SK-N-MC (cell line): ENCODE results near the gene DGKI.

ENCODE experiments used
- DNase-seq: peaks from one replicate; pipeline ENCODE4 v3.0.0-alpha.2; 2011; ENCODE audit warnings: low read depth, low spot score
- H3K27ac ChIP-seq: fragments of 200-600 bp; sonication (generic); 2 replicates; pipeline ENCODE4 v1.5.1; 2016; ENCODE audit warnings: mixed run types
- H3K36me3 ChIP-seq: fragments of 200-600 bp; sonication (generic); 2 replicates; pipeline ENCODE4 v1.6.1; 2017; ENCODE audit warnings: antibody characterized with exemption, low read length, mixed read lengths; ENCODE audit not compliant: insufficient read depth
- H3K4me3 ChIP-seq: fragments of 200-600 bp; sonication (generic); 2 replicates; pipeline ENCODE4 v1.5.1; 2016
- H3K9ac ChIP-seq: fragments of 200-600 bp; sonication (generic); 2 replicates; pipeline ENCODE4 v1.8.0; 2017; ENCODE audit warnings: mixed run types, mixed read lengths; ENCODE audit not compliant: insufficient read length
- H3K9me3 ChIP-seq: fragments of 200-600 bp; sonication (generic); 2 replicates; pipeline ENCODE4 v1.6.1; 2017; ENCODE audit warnings: low read depth, mild to moderate bottlenecking, antibody characterized with exemption, low read length, moderate library complexity, mixed read lengths
- EZH2 ChIP-seq: fragments of 200-600 bp; sonication (generic); IDR thresholded peaks from one replicate; pipeline ENCODE4 v1.6.1; 2017; ENCODE audit warnings: antibody characterized with exemption
- FOXP2 ChIP-seq: optimal IDR thresholded peaks from 2 replicates; pipeline ENCODE3; 2011; ENCODE audit warnings: mild to moderate bottlenecking, moderate library complexity; ENCODE audit not compliant: insufficient read depth; ENCODE audit errors: extremely low read length, control extremely low read depth
- POLR2AphosphoS5 ChIP-seq: IDR thresholded peaks from 2 replicates; pipeline ENCODE4 v1.6.1; 2012; ENCODE audit warnings: mild to moderate bottlenecking, low read depth, low read length, borderline replicate concordance

Gene DGKI

DNA sequence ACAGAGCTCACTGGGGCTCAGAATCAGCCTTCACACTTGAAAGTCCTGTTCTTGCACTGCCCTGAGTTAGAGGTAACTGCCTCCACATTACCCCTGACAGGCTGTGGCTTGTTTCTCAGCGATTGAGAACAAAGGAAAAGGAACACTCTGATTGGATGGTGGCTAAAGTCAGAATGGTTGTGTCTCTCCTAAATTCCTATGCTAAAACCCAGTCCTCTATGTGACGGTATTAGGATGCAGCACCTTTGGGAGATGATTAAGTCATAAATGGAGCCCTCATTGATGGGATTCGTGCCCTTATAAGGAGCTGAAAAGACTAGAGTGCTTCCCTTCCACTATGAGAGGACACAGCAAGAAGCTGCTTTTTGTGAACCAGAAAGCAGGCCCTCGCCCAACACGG is 38.9 kb upstream of the DGKI start:
- H3K9ac ChIP-seq: no peak overlapping the region
- H3K36me3 ChIP-seq: peaks cover 13% of the 10 kb centered on the region

DNA sequence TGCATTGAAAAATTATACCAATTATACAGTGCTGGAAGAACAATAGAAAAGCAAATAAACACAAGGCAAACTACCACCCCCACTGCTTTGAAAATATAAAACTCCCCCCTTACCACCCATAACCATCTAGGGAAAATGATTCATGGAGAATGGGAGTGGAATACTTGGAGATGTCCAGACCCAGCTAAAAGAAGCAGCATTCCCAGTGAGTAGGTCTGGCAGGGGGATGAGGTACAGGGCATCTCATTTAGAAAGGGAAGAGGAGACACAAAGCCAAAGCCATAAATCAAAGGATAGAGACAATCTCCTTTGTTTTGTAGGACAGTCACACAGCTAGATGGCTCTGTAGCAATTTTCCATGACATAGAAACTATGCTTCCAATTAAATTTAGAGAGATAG is 36.0 kb upstream of the DGKI start:
- Histone ChIP-seq H3K4me3 (no peak overlapping the region), H3K36me3 (peaks cover 18% of the 10 kb centered on the region), H3K9ac (no peak overlapping the region), H3K9me3 (no peaks in the 10 kb centered on the region), H3K27ac (no peak overlapping the region)
- TF ChIP-seq POLR2AphosphoS5 (no peak), EZH2 (no peak), FOXP2 (no peak)
- no peak for DNase-seq

More for the DNA sequence above, 38.9 kb upstream of the DGKI start:
- no peaks in the 10 kb centered on the region for H3K9me3 ChIP-seq
- TF ChIP-seq POLR2AphosphoS5: no peak
- TF ChIP-seq EZH2: no peak
- TF ChIP-seq FOXP2: no peak
- DNase-seq: no peak
- no peak overlapping the region for H3K27ac ChIP-seq
- H3K4me3 ChIP-seq: no peak overlapping the region

DNA sequence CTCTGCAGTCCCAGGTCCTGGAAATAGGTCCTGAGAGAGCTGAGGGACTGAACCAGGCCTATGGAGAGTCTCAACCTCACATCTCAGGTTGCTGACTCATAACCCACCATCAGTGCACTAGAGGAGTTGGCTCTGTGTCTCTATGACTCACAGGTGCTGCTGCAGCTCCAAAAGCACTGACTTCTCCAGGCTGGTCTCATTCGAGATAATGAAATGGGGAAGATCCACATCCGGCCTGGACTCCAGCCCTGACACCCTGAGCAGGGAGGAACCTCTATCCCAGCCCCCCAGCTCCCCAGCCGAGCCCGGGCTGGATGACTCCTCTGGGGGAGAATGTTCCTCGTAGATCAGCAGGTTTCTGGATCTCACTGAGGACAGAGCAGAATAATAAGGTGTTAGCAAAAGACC is 35.5 kb upstream of the DGKI start:
- no peak for DNase-seq
- Histone ChIP-seq H3K27ac (no peak overlapping the region), H3K9ac (no peak overlapping the region), H3K4me3 (no peak overlapping the region), H3K36me3 (peaks cover 18% of the 10 kb centered on the region), H3K9me3 (no peaks in the 10 kb centered on the region)
- TF ChIP-seq FOXP2: no peak
- TF ChIP-seq EZH2: no peak
- no peak for TF ChIP-seq POLR2AphosphoS5

GRCh38 chr7:137881607-137882260 is 35.0 kb upstream of the DGKI start:
- no peak for DNase-seq
- no peaks in the 10 kb centered on the region for H3K9me3 ChIP-seq
- no peak overlapping the region for H3K27ac ChIP-seq
- TF ChIP-seq POLR2AphosphoS5: no peak
- TF ChIP-seq EZH2: no peak
- TF ChIP-seq FOXP2: no peak
- H3K4me3 ChIP-seq: no peak overlapping the region
- H3K36me3 ChIP-seq: peaks cover 18% of the 10 kb centered on the region
- H3K9ac ChIP-seq: no peak overlapping the region

DNA sequence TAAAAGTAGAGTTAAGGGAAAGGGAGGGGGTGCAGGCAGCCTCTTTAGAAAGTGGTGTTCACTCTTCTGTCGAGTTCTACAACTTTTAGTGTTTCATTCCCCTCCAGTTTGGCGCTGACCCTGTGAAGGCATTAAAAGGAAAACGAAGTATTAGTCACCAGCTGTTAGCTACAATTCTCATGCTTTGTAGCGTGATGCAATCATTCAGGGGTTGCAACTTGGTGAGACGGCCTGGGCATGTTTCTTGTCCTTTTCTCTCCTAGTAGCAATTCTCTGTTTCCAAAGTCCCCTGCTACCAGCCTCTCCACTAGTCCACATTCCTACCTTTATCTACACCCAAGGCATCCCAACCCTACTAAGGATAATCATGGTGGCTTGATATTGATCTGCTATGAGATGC is 33.7 kb upstream of the DGKI start:
- H3K27ac ChIP-seq: no peak overlapping the region
- no peak for DNase-seq

GRCh38 chr7:137879357-137880158 is 32.8 kb upstream of the DGKI start:
- no peak for DNase-seq
- peaks cover 18% of the 10 kb centered on the region for H3K36me3 ChIP-seq
- H3K27ac ChIP-seq: no peak overlapping the region
- TF ChIP-seq EZH2: no peak
- no peak for TF ChIP-seq FOXP2
- no peak for TF ChIP-seq POLR2AphosphoS5
- H3K9ac ChIP-seq: no peak overlapping the region
- H3K4me3 ChIP-seq: no peak overlapping the region
- H3K9me3 ChIP-seq: no peaks in the 10 kb centered on the region

More for the DNA sequence above, 33.7 kb upstream of the DGKI start:
- Histone ChIP-seq H3K9me3 (no peaks in the 10 kb centered on the region), H3K36me3 (peaks cover 18% of the 10 kb centered on the region), H3K4me3 (no peak overlapping the region), H3K9ac (no peak overlapping the region)
- TF ChIP-seq EZH2: no peak
- no peak for TF ChIP-seq FOXP2
- no peak for TF ChIP-seq POLR2AphosphoS5

DNA sequence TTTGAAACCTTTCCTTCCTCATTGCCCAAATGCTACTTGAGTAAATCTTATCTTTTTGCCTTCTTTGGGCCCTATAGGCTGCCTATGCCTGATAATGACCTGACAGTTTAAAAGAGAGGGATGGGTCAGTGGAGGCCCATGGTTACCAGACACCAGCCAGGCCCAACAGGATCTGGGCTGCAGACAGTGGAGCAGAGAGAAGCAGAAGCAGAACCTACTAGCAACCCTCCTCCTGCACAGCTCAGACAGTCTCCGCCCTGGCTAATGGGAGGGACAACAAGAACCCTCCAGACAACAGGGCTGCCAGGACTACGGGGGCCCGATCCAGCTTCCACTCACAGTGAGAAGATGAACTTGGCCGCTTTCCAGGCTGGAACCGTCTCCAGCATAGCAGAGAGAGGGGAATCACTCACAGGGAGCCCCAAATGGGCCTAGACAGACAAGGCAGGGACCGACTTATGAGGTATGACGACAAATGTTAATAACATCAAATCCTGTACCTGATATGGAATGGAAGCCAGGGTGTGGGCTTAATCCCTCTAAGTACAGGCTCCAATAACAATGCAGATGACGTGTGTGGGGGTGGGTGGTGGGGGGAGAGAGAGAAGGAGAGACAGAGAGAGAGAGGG is 31.7 kb upstream of the DGKI start:
- Histone ChIP-seq H3K9ac (no peak overlapping the region), H3K27ac (no peak overlapping the region), H3K9me3 (no peaks in the 10 kb centered on the region), H3K4me3 (no peak overlapping the region), H3K36me3 (peaks cover 18% of the 10 kb centered on the region)
- no peak for DNase-seq
- no peak for TF ChIP-seq FOXP2
- no peak for TF ChIP-seq EZH2
- no peak for TF ChIP-seq POLR2AphosphoS5

- H3K9me3 ChIP-seq: no peaks in the 10 kb centered on the region
- DNase-seq: no peak
- no peak overlapping the region for H3K27ac ChIP-seq
- no peak overlapping the region for H3K9ac ChIP-seq
- TF ChIP-seq EZH2 (no peak), FOXP2 (no peak), POLR2AphosphoS5 (no peak)
- peaks cover 14% of the 10 kb centered on the region for H3K36me3 ChIP-seq
- H3K4me3 ChIP-seq: no peak overlapping the region
Measured at GRCh38 chr7:137877027-137877675, 30.4 kb upstream of the DGKI start.
